Mesothelial cell of epicardium (in vitro differentiated cells): Measurements from ENCODE around the gene PTPRJ. TPM values are rescaled to one million over a fixed set of nuclear protein-coding genes. Genes with fewer than 3 reads are reported as not detected.

ENCODE experiments used
- DNase-seq, 2 experiments: peaks; one replicate each; pipeline ENCODE4 v3.0.0; 2021; ENCODE audit warnings: low spot score in 2 of 2; ENCODE audit not compliant: unreplicated experiment in 2 of 2
- H3K27ac Mint-ChIP-seq: 2 replicates; pipeline ENCODE4 v1.8.0; 2021; ENCODE audit warnings: mixed read lengths
- H3K27me3 Mint-ChIP-seq: 2 replicates; pipeline ENCODE4 v1.8.0; 2021; ENCODE audit warnings: low read depth, mixed read lengths
- H3K36me3 Mint-ChIP-seq: 2 replicates; pipeline ENCODE4 v1.8.0; 2021; ENCODE audit warnings: mixed read lengths
- H3K4me1 Mint-ChIP-seq: 2 replicates; pipeline ENCODE4 v1.8.0; 2021; ENCODE audit warnings: mixed read lengths
- H3K4me3 Mint-ChIP-seq: 2 replicates; pipeline ENCODE4 v1.8.0; 2021; ENCODE audit warnings: mild to moderate bottlenecking, moderate library complexity, mixed read lengths
- H3K9me3 Mint-ChIP-seq: 2 replicates; pipeline ENCODE4 v1.8.0; 2021; ENCODE audit warnings: mixed read lengths
- total RNA-seq: library from RNA; stranded (reverse); gene quantifications from 3 replicates; pipeline ENCODE4 v1.2.1, GENCODE V29; 2021
- TF ChIP-seq, protein P1 (sequence below): fragments of 200-600 bp; sonication (generic); IDR thresholded peaks from one replicate; pipeline ENCODE4 v1.5.0; 2021; ENCODE audit warnings: antibody characterized with exemption; ENCODE audit not compliant: unreplicated experiment

Gene PTPRJ
- total RNA-seq, 1 donor from 2014 or later = 26.2 TPM

- no peak for DNase-seq
- Mint-ChIP-seq H3K27me3 (peaks cover 62% of the 10 kb centered on the region), H3K4me3 (no peak overlapping the region), H3K27ac (no peak overlapping the region), H3K9me3 (no peaks in the 10 kb centered on the region), H3K36me3 (no peaks in the 10 kb centered on the region), H3K4me1 (peaks cover 14% of the 10 kb centered on the region)
- TF ChIP-seq, protein P1, sequence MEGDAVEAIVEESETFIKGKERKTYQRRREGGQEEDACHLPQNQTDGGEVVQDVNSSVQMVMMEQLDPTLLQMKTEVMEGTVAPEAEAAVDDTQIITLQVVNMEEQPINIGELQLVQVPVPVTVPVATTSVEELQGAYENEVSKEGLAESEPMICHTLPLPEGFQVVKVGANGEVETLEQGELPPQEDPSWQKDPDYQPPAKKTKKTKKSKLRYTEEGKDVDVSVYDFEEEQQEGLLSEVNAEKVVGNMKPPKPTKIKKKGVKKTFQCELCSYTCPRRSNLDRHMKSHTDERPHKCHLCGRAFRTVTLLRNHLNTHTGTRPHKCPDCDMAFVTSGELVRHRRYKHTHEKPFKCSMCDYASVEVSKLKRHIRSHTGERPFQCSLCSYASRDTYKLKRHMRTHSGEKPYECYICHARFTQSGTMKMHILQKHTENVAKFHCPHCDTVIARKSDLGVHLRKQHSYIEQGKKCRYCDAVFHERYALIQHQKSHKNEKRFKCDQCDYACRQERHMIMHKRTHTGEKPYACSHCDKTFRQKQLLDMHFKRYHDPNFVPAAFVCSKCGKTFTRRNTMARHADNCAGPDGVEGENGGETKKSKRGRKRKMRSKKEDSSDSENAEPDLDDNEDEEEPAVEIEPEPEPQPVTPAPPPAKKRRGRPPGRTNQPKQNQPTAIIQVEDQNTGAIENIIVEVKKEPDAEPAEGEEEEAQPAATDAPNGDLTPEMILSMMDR = no peak
These were observed 121.6 kb downstream of the PTPRJ start for GRCh38 chr11:48101958-48102357.

GRCh38 chr11:48103621-48104567 lies 123.5 kb downstream of the PTPRJ start:
- DNase-seq = no peak
- peaks cover 55% of the 10 kb centered on the region for H3K27me3 Mint-ChIP-seq
- peak overlapping the region; percentile 66 for H3K27ac Mint-ChIP-seq
- H3K9me3 Mint-ChIP-seq = no peaks in the 10 kb centered on the region
- H3K4me3 Mint-ChIP-seq = no peak overlapping the region
- no peaks in the 10 kb centered on the region for H3K36me3 Mint-ChIP-seq
- TF ChIP-seq, protein P1 = no peak
- peaks cover 15% of the 10 kb centered on the region for H3K4me1 Mint-ChIP-seq

DNA sequence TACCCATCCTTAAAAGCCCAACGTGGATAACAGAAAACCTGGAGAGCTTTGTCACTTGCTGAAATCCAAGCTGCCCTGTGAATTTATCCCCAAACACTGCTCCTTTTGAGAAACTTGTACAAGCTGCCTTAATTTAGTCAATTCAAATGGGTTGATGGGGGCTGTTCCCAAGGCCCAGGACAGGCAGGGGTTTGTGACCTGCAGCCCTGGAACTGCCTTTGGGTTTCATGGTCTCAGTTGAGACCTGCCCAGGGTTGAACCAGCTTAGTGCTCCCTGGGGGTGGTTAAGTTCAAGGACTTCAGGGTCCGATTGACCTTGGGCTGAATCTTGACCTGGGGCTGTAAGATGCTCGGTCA lies 124.2 kb downstream of the PTPRJ start:
- Mint-ChIP-seq H3K4me1 (peaks cover 18% of the 10 kb centered on the region), H3K27me3 (peaks cover 50% of the 10 kb centered on the region), H3K36me3 (no peaks in the 10 kb centered on the region), H3K9me3 (no peaks in the 10 kb centered on the region), H3K27ac (no peak overlapping the region), H3K4me3 (no peak overlapping the region)
- TF ChIP-seq, protein P1 = no peak
- DNase-seq = no peak

- Mint-ChIP-seq H3K4me1 (peaks cover 22% of the 10 kb centered on the region), H3K27ac (no peak overlapping the region), H3K9me3 (no peaks in the 10 kb centered on the region), H3K4me3 (no peak overlapping the region), H3K27me3 (peaks cover 43% of the 10 kb centered on the region), H3K36me3 (no peaks in the 10 kb centered on the region)
- DNase-seq = no peak
- TF ChIP-seq, protein P1 = no peak
These were observed 125.0 kb downstream of the PTPRJ start for GRCh38 chr11:48105096-48105990.

- no peak overlapping the region for H3K27ac Mint-ChIP-seq
- peaks cover 38% of the 10 kb centered on the region for H3K27me3 Mint-ChIP-seq
- TF ChIP-seq, protein P1 = no peak
- peaks cover 22% of the 10 kb centered on the region for H3K4me1 Mint-ChIP-seq
- H3K4me3 Mint-ChIP-seq = no peak overlapping the region
- peak in 1 of 2 experiments; percentile 6 for DNase-seq
- no peaks in the 10 kb centered on the region for H3K36me3 Mint-ChIP-seq
- H3K9me3 Mint-ChIP-seq = no peaks in the 10 kb centered on the region
These were observed 125.8 kb downstream of the PTPRJ start for GRCh38 chr11:48106166-48106565.
